ENCODE results near the gene KRTAP2-2. TPM values are rescaled to one million over a fixed set of nuclear protein-coding genes. Genes with fewer than 3 reads are reported as not detected.

Gene KRTAP2-2
- total and polyA plus RNA-seq, 2 of the 4 experiments (the other 2 are of a cell fraction) = 0.17 TPM; not detected in 1

DNA sequence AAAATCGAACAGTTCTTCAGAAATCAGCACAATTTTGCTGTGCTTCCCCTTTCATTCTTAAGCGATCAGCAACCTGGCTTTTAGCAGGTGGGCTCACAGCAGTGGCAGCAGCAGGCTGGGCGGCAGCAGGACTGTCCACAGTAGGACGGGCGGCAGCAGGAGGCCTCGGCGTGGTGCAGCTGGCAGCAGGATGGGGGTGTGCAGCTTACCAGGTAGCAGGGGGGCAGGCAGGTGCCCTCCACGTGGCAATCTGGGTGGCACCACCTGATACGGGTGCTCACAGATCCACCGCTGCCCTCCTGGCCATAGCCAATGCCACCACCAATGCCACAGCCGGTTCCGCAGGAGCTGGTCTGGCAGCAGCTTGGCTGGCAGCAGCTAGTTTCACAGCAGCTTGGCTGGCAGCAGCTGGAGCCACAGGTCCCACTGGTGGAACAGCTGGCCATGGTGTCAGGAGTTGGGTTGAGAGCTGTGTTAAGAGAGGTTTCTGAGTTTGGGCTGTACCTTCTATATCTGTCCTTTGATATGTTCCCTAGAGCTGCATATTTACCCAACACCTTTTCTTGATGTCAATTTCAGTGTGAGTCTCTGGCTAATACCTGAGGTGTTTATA is 25.3 kb downstream of the KRTAP2-2 start, which contains the start of gene KRTAP1-4:
Gene KRTAP1-4 (minus strand): TSS at position 563 of the 613 bp plus-strand sequence. CDS start 117 bp downstream, at position 446.
- Histone ChIP-seq H2BK20ac (ENCODE audit: low read depth, low read length) (peak within 1 kb of the TSS; percentile 66), H3K4me3 (ENCODE audit: insufficient read depth, low read depth, low read length) (no peak within 1 kb of the TSS), H3K14ac (replicated peaks; ENCODE audit: low read depth, low read length) (peak within 1 kb of the TSS; percentile 63; the same call in 1 of the 2 replicates), H2AK5ac (ENCODE audit: low read depth, low read length) (peak within 1 kb of the TSS; percentile 91), H3K27ac (ENCODE audit: insufficient read depth, low read length) (no peak within 1 kb of the TSS), H4K91ac (ENCODE audit: insufficient read depth, low read depth, low read length) (peak within 1 kb of the TSS; percentile 33; the same call in 1 of the 2 replicates), H3K9me1 (ENCODE audit: insufficient read depth, low read length) (peaks cover 7% of the 10 kb centered on the region), H3K27me3 (ENCODE audit: control insufficient read depth, insufficient read depth, low read length) (no peaks in the 10 kb centered on the region), H4K5ac (ENCODE audit: low read depth, low read length) (peak within 1 kb of the TSS; percentile 69; the same call in 1 of the 2 replicates), H2BK120ac (ENCODE audit: low read depth, low read length) (peak within 1 kb of the TSS; percentile 48), H4K8ac (ENCODE audit: low read depth in 2 of 2, low read length in 2 of 2) (peak within 1 kb of the TSS in 1 of 2 experiments; percentile 2; a peak in 2 of 4 replicates), H2BK5ac (ENCODE audit: low read depth, low read length, poor library complexity, severe bottlenecking) (peak within 1 kb of the TSS; percentile 41), H2AFZ (replicated peaks; ENCODE audit: low read length, poor library complexity) (no peak within 1 kb of the TSS), H3K36me3 (ENCODE audit: control insufficient read depth, insufficient read depth, low read length) (no peaks in the 10 kb centered on the region), H3K9ac (ENCODE audit: low read depth, low read length) (no peak within 1 kb of the TSS), H3K4me1 (ENCODE audit: control insufficient read depth, insufficient read depth, low read length) (peaks cover 13% of the 10 kb centered on the region), H3K4me2 (ENCODE audit: low read depth, low read length) (no peak within 1 kb of the TSS), H3K23ac (ENCODE audit: low read depth, low read length) (0 out of 2 replicates have a peak within 1 kb of the TSS, but pooled peaks have one; percentile 11), H2AK9ac (replicated peaks; ENCODE audit: low read depth, low read length, poor library complexity) (no peak within 1 kb of the TSS), H2BK15ac (ENCODE audit: low read depth, low read length) (peak within 1 kb of the TSS; percentile 82), H3K56ac (ENCODE audit: extremely low read depth, insufficient read depth, low read length) (no peak within 1 kb of the TSS), H3K18ac (ENCODE audit: low read depth, low read length) (peak within 1 kb of the TSS; percentile 74), H4K20me1 (ENCODE audit: insufficient read depth, low read length) (no peaks in the 10 kb centered on the region), H3K4ac (ENCODE audit: low read depth, low read length) (peak within 1 kb of the TSS; percentile 64), H3K79me1 (ENCODE audit: low read depth in 1 of 2, low read length in 2 of 2) (no peaks in the 10 kb centered on the region), H3K9me3 (ENCODE audit: control insufficient read depth, insufficient read depth, low read length) (no peaks in the 10 kb centered on the region)
- dilution Hi-C loops (cut with HindIII; ENCODE audit: low sequenced_read_pairs, unreplicated experiment) = no loop called here
- DNase-seq (no peak), ATAC-seq (ENCODE audit: low read depth) (no peak)
- intact Hi-C loops (cut with micrococcal nuclease) = no loop called here
- POLR2A ChIA-PET (ENCODE audit: unreplicated experiment) = no interaction called here
- in situ Hi-C loops (cut with MboI; ENCODE audit: low sequenced_read_pairs) = no loop called here
- CTCF ChIA-PET = no interaction called here
- no TSS peak for BruUV-seq (replicated peaks)
- TF ChIP-seq FOS (IDR thresholded peaks at IDR 0.05; ENCODE audit: low read depth, low read length) = no peak
- no peak for TF ChIP-seq MAFK (IDR thresholded peaks at IDR 0.05; ENCODE audit: low read depth, low read length)
- TF ChIP-seq POLR2A (IDR thresholded peaks at IDR 0.05; ENCODE audit: low read depth, low read length) = no peak
- no peak for TF ChIP-seq NFE2L2 (IDR thresholded peaks at IDR 0.05; ENCODE audit: low read depth, low read length)
- no peak for TF ChIP-seq MAZ (IDR thresholded peaks at IDR 0.05; ENCODE audit: borderline replicate concordance, low read depth, low read length)
- TF ChIP-seq BHLHE40 (IDR thresholded peaks at IDR 0.05; ENCODE audit: low read depth, low read length) = no peak
- TF ChIP-seq CEBPB (IDR thresholded peaks at IDR 0.05; ENCODE audit: low read depth, low read length) = no peak
- TF ChIP-seq MXI1 (IDR thresholded peaks at IDR 0.05; ENCODE audit: borderline replicate concordance, low read depth, low read length) = no peak
- TF ChIP-seq RFX5 (IDR thresholded peaks at IDR 0.05; ENCODE audit: low read depth, low read length) = no peak
- no peak for TF ChIP-seq CHD1 (IDR thresholded peaks at IDR 0.05; ENCODE audit: low read depth, low read length)
- TF ChIP-seq, protein P1, sequence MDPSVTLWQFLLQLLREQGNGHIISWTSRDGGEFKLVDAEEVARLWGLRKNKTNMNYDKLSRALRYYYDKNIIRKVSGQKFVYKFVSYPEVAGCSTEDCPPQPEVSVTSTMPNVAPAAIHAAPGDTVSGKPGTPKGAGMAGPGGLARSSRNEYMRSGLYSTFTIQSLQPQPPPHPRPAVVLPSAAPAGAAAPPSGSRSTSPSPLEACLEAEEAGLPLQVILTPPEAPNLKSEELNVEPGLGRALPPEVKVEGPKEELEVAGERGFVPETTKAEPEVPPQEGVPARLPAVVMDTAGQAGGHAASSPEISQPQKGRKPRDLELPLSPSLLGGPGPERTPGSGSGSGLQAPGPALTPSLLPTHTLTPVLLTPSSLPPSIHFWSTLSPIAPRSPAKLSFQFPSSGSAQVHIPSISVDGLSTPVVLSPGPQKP (IDR thresholded peaks at IDR 0.05; ENCODE audit: borderline replicate concordance, low read depth, low read length) = no peak
- TF ChIP-seq, protein P2, sequence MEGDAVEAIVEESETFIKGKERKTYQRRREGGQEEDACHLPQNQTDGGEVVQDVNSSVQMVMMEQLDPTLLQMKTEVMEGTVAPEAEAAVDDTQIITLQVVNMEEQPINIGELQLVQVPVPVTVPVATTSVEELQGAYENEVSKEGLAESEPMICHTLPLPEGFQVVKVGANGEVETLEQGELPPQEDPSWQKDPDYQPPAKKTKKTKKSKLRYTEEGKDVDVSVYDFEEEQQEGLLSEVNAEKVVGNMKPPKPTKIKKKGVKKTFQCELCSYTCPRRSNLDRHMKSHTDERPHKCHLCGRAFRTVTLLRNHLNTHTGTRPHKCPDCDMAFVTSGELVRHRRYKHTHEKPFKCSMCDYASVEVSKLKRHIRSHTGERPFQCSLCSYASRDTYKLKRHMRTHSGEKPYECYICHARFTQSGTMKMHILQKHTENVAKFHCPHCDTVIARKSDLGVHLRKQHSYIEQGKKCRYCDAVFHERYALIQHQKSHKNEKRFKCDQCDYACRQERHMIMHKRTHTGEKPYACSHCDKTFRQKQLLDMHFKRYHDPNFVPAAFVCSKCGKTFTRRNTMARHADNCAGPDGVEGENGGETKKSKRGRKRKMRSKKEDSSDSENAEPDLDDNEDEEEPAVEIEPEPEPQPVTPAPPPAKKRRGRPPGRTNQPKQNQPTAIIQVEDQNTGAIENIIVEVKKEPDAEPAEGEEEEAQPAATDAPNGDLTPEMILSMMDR (conservative IDR thresholded peaks at IDR 0.05; ENCODE audit: low read depth, low read length) = no peak
- TF ChIP-seq SMC3 (IDR thresholded peaks at IDR 0.05; ENCODE audit: low read depth, low read length) = no peak
- TF ChIP-seq RCOR1 (IDR thresholded peaks at IDR 0.05; ENCODE audit: insufficient replicate concordance, low read length) = no peak
- TF ChIP-seq, protein P3, sequence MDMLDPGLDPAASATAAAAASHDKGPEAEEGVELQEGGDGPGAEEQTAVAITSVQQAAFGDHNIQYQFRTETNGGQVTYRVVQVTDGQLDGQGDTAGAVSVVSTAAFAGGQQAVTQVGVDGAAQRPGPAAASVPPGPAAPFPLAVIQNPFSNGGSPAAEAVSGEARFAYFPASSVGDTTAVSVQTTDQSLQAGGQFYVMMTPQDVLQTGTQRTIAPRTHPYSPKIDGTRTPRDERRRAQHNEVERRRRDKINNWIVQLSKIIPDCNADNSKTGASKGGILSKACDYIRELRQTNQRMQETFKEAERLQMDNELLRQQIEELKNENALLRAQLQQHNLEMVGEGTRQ (IDR thresholded peaks at IDR 0.05; ENCODE audit: low read depth, low read length) = no peak
- TF ChIP-seq RAD21 (IDR thresholded peaks at IDR 0.05; ENCODE audit: low read length) = no peak
- WGBS, 2 experiments (ENCODE audit: extremely low coverage in 2 of 2, insufficient read length in 1 of 2) = 100% methylated on average over 2 of the region's 12 CpGs; no CpG with 5 or more reads in 1 of the 2 experiments

Data from IMR-90 (cell line).